Inflammatory macrophage treated with lipopolysaccharide for 4 hours (primary cell): Measurements from ENCODE around the gene SNRPD3.

Experiments used
- DNase-seq: peaks from one replicate; pipeline ENCODE4 v3.0.0-alpha.2; 2020

The SNRPD3 gene

GRCh38 chr22:24576778-24577177 is 21.0 kb downstream of the SNRPD3 start:
- DNase-seq = peak; percentile 40

GRCh38 chr22:24578355-24579257 is 22.8 kb downstream of the SNRPD3 start:
- DNase-seq = no peak

- no peak for DNase-seq
These were observed 23.4 kb downstream of the SNRPD3 start for GRCh38 chr22:24579258-24579601.

GRCh38 chr22:24580276-24580675 is 24.5 kb downstream of the SNRPD3 start:
- peak; percentile 40 for DNase-seq

GRCh38 chr22:24582056-24582814 is 26.4 kb downstream of the SNRPD3 start:
- DNase-seq = no peak

- no peak for DNase-seq
These were observed 27.7 kb downstream of the SNRPD3 start for GRCh38 chr22:24583221-24584165.

- no peak for DNase-seq
These were observed 28.5 kb downstream of the SNRPD3 start for GRCh38 chr22:24584166-24584790.

GRCh38 chr22:24584871-24585411 is 29.1 kb downstream of the SNRPD3 start:
- DNase-seq = no peak

GRCh38 chr22:24585461-24585860 is 29.7 kb downstream of the SNRPD3 start:
- DNase-seq = no peak

- DNase-seq = no peak
These were observed 30.2 kb downstream of the SNRPD3 start for GRCh38 chr22:24585927-24586546.

- DNase-seq = no peak
These were observed 31.5 kb downstream of the SNRPD3 start for GRCh38 chr22:24587251-24587650.

- no peak for DNase-seq
These were observed 32.1 kb downstream of the SNRPD3 start for GRCh38 chr22:24587948-24588347.

GRCh38 chr22:24588381-24588756 is 32.6 kb downstream of the SNRPD3 start:
- no peak for DNase-seq

GRCh38 chr22:24588757-24589481 is 33.1 kb downstream of the SNRPD3 start:
- DNase-seq = no peak

- DNase-seq = no peak
These were observed 33.8 kb downstream of the SNRPD3 start for GRCh38 chr22:24589518-24590030.

GRCh38 chr22:24590596-24591173 is 34.9 kb downstream of the SNRPD3 start:
- no peak for DNase-seq

GRCh38 chr22:24591286-24591830 is 35.6 kb downstream of the SNRPD3 start:
- DNase-seq = no peak

- no peak for DNase-seq
These were observed 36.5 kb downstream of the SNRPD3 start for GRCh38 chr22:24592058-24592850.
